Activated CD4-positive, alpha-beta T cell treated with anti-CD3 and anti-CD28 coated beads for 1 hour (primary cell): ENCODE results near the gene SHC2.
"Not testable (repeated sequence)": the region's sequence is repeated elsewhere in the genome, so short reads cannot be mapped to it uniquely, and the experiment has no call there.

ENCODE experiments used
- DNase-seq: peaks from one replicate; pipeline ENCODE4 v3.0.0-alpha.2; 2020

SHC2 gene

GRCh38 chr19:405121-405965, 55.5 kb downstream of the SHC2 start:
- DNase-seq, result no peak

DNA sequence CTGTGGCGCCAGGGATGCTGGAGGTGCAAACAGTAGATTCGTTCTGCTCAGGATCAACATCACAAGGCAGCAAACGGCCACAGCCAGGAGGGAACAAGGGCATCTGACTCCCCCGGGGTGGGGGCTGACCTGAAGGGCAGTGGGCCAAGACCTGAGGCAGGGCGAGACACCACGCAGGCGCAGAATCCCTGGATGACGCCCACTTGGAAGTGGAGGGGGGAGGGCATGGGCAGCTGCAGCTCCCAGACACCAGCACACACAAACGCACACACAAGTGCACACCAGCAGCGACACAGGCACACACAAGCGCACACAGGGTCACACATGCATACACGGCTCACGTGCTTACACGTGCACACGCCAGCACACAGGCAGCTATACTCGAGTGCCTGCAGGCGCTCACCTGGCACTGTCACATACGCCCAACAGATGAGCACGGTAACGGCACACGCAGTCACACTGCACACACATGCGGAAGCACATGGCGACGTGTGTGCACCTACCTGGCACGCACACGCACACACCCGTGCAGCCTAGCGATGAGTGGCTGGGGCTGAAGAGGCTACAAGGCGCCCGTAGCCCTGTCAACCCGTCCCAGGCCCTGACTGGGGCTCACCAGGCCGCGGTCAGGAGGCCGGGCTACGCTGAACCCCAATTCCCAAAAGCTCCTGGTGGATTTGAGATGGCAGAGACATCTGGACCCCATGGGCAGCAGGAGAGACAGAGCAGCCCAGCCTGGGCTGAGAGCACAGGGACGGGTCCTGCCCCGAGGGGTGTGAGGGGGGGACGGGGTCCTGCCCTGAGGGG, 57.4 kb downstream of the SHC2 start:
- DNase-seq, result no peak

GRCh38 chr19:402786-403185, 58.0 kb downstream of the SHC2 start:
- no peak for DNase-seq

DNA sequence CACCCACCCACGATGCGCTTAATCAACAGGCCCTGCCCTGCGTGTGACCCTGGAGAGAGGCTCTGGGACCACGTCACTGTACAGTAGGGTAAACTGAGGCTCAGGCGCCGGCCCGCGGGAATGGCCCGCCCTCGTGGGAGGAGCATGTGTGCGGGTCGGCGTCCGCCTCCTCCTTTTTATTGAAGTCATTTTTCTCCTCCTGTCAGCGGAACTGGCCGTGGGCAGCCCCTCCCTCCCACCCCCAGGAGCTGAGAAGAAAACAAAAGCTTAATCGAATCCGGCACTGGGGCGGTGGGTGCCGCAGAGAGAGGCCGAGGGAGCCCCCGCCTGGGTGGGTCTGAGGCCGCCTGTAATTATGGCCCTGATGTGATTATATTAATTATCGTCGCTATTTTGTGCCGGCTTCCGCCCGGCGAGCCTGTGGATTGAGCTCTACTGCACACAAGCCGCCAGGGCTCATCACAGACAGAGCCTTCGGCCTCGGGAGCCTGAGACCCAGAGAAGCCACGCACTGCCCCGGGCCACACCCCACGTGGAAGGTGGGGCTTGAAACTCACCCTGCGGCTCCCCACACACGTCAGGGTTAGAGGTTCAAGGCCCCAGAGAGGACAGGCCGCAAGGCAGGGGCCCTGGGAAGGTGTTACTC, 58.8 kb downstream of the SHC2 start:
- no peak for DNase-seq

DNA sequence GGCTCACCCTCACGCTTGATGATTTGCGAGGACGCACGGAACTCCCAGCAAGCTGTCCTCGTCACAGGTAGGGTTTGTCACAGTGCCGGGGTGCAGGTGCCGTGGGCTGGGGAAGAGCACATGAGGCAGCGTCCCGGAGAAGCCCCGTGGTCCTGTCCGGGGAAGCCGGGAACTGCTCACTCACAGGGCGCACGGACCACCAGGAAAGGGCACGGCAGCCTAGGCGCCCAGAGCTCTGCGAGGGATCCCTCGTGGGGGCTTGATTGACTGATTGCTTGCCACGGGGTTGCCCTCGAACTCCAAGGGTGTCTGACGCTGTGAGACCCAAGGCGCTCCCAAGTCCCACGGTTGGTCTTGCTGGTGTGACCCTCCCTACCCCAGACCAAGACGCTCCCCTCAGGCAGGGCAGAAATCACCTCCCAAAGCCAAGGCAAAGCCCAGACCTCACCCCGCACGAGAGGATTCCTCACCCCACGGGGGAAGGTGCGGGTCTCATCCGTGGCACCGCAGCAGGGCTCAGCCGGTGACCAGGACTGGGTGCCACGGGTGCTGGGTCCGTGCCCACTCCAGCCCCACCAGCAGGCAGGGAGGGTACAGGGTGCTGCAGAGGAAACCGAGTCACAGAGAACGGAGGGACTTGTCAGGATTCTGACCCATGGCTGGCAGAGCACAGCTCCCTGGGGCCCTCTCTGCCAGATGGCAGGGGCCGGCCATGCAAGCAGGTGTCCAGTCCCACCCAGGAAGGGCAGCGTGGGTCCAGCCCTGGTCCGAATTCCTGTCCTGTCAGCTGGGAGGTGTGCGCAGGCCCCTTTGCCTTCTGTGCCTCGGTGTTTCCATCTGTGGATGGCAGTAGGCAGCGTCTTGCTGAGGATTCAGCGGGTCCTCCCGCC, 59.6 kb downstream of the SHC2 start:
- DNase-seq, result no peak

DNA sequence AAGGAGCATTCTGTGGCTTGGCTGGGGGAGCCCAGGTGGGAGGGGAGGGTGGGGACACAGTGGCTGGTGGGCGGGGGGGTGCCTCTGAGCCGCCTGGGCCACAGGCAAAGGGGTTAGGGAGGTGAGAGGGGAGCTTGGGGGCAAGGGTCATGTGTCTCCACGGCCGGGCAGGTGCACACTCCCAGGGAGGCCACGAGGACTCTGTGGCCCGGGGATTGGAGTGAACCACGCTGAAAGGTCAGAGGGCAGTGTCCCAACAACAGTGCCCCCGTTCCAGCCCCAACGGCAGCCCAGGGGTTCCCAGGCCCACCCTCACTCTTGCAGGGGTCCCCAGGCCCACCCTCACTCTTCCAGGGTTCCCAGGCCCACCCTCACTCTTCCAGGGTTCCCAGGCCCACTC, 61.5 kb downstream of the SHC2 start:
- DNase-seq, result no peak

DNA sequence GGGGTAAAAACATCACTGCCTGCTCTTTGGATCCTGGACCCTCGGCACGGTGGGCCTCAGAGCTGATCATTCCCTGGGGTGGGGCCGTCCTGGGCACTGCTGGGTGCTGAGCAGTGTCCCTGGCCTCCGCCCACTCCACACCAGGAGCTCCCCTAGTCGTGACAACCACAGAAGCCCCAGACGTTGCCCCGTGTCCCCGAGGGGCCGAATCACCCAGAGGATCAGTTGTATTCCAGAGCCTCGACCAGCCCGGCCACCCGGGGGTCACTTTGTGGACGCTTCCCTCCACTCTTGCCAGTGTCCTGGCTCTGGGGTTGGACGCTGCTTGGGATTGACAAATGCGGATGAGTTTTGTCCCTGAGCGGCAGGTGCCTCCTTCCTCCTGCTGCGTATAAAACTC, 62.1 kb downstream of the SHC2 start:
- no peak for DNase-seq

- DNase-seq, result no peak
Measured at GRCh38 chr19:397941-398706, 62.7 kb downstream of the SHC2 start.

DNA sequence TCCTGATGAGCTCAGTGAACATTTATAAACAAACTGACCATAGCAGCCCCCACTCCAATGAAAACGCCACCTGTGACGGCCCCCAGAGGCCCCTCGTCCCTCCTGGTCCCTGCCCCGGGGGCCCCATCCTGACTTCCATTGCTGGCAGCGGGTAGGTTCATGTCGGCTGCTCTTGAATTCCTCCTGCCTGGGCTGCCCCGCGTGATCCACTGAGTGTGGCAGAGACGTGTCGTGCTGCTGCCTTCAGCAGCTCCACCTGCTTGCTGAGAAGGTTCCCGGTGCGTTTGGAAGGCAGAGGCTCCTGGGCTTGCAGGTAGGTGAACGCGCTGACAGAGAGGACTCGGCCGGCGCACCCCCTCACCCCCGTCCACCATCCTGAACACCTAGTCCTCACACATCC, 63.5 kb downstream of the SHC2 start:
- no peak for DNase-seq

DNA sequence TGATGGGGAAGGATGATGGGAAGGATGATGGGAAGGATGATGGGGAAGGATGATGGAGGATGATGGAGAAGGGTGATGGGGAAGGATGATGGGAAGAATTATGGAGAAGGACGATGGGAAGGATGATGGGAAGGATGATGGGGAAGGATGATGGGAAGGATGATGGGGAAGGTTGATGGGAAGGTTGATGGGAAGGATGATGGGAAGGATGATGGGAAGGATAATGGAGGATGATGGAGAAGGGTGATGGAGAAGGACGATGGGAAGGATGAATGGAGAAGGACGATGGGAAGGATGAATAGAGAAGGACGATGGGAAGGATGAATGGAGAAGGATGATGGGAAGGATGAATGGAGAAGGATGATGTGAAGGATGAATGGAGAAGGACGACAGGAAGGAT, 65.4 kb downstream of the SHC2 start:
- no peak for DNase-seq

GRCh38 chr19:394857-395256, 66.0 kb downstream of the SHC2 start:
- not testable (repeated sequence) for DNase-seq

GRCh38 chr19:393560-393959, 67.3 kb downstream of the SHC2 start:
- not testable (repeated sequence) for DNase-seq

DNA sequence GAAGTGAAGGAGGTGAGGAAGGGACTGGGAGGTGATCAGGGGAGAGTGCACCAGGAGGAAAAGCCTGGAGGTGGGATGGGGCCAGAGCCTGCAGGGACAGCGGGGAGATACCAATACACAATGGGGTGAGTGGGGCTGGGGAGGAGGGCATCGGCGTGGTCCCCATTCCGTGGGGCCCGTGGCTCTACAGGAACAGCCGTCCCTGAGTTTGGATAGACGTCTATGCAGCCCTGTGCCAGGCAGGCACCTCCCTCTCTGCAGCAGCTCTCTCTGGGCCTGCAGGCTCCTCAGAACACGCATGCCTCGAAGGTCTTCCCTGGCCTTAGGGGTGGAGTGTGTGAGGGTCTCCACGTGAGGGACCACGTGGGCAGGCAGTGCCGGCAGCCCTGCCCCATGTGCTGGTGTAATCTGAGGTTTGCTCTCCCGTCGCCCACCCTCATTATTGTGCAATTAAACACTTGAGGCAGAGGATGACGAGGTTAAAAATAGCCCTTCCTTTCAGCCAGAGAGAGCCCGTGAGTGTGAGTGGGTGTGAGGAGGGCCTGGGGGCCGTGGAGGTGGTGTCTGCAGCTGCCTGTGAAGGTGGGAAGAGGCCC, 68.4 kb downstream of the SHC2 start:
- no peak for DNase-seq

DNA sequence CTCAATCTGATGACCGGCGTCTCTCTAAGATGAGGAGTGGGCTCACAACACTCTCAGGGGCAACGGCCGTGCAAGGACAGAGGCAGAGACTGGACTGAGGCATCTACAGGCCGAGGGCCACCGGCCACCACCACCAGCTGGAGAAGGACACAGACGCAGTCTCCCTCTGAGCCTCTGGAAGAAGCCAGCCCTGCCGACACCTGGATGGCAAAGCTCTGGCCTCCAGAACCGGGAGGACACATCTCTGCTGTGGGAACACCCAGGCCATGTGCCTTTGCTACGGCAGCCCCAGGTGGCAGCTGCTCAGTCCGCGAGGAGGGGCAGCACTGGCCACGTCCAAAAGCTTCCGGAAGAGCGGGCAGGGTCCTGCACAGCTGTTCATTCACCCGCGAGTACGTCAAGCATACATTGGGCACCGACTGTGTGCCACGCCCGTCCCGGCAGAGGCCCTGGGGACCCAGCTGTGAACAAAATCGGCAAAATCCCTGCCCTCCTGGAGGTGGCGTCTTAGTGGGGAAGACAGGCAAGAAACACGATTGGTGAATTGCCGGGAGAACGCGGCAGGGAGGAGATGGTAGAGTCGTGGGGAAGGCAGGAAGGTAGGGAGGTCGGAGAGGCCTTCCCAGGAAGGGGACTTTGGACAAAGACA, 69.0 kb downstream of the SHC2 start:
- no peak for DNase-seq

DNA sequence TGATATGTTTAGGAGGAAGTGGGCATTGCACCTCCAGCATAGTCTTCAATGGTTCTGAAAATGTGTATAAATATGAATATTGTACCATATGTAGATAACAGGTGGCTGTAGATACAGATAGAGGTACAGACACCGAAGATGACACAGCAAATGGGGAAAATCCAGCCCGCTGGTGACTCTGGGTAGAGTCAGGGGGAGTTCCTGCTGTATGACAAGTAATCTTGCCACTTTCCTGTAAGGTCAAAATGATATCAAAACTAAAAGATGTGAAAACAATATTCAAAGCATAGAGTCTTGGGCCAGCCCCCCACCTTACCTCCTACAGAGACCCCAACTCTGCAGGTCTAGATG, 69.7 kb downstream of the SHC2 start:
- no peak for DNase-seq

DNA sequence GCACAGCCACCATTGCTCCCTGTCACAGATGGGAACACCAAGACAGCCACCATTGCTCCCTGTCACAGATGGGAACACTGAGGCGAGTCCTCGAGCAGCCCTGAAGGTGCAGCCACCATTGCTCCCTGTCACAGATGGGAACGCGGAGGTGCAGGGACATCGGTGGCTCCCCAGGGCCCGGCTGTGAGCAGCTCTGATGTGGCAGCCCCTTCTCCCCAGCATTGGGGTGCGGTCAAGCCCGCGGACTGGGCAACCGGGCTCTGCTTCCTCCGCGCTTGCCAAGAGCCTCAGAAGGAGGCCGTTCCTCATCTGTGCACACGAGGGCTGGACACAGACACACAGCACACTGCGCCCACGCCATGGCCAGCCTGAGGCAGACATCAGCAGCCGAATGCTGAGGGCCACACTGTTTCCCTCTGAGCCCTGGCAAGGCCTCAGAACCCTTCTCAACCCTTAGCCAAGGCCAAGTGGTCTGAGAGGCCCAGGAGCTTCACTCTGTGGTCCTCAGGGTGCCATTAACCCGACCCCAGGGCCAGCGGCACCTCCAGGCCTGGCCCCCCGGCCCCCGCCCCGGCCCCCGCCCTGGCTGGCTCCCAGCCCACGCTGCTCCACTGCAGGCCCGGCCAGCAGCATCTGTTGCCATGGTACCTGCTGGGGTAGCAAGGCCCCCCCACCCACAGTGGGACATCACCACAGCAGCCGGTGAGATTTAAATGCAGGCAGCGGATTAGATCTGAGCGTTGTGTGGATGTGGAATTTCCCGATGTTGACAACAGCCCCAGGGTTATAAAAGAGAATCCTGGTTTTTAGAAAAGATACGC, 70.2 kb downstream of the SHC2 start:
- DNase-seq, result no peak

DNA sequence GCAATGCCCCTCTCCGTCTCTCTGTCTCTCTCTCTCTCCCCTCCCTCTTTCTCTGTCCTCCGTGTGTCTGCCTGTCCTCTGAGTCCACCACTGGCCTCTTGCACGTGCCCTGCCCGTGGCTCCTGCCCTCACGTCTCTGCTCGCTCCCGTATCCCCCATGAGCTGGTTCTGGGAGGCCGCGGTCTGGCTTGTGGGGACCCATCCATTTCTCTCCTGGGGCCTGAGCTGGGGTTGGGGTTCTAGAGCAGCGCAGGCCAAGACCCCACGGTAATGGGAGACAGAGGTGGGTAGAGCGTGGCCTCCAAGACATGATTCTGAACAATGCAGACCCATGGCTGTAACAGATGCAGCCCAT, 70.9 kb downstream of the SHC2 start:
- no peak for DNase-seq

DNA sequence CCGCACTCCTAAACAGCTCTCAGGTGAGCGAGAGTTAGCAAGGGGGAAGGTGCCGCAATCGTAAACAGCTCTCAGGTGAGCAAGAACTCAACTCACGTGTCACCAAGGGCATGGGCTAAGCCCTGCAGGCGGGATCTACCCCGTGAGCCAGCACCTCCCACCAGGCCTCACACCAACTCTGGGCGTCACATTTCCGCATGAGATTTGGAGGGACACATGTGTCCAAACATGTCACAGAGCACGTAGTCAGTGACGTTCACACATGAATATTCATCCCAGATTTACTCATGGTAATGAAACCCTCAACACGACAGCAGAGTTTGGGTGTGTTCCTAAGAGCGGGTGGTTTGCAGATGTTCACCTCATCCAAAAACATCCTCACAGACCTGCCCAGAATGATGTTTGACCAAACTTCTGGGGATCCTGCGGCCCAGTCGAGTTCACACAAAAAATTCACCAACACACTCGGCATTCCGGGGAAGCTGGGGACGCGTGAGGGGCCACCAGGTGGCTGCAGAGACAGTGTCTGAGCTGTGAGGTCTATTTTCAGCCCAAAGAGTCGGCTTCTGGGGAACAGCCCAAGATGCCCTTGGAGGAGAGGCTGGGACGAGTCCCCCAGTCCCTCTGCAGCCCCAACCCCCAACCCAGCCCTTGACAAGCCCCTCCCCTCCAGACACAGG, 71.4 kb downstream of the SHC2 start:
- no peak for DNase-seq

DNA sequence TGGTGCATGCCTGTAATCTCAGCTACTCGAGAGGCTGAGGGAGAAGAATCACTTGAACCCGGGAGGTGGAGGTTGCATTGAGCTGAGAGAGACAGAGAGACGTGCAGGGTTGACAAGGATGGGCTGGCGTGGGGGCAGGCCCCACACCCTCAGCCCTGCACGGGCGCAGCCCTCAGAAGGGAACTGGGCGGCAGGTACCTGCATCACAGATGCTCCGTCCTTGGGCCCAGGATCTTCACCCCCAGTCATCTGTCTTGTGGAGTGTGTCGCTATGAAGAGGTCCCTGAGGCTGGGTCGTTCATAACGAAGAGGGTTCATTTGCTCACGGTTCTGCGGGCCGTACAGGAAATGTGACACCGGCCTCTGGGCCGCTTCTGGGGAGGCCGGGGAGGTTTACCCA, 72.1 kb downstream of the SHC2 start:
- no peak for DNase-seq

GRCh38 chr19:387777-388176, 73.1 kb downstream of the SHC2 start:
- DNase-seq, result no peak
